CD4-positive, alpha-beta memory T cell (primary cell): ENCODE data around the gene UQCR11. TPM values are rescaled to one million over a fixed set of nuclear protein-coding genes. Genes with fewer than 3 reads are reported as not detected.

Experiments used
- CTCF ChIA-PET: fragments of 350-600 bp; sonication (Branson Sonifier 250); formaldehyde crosslinking; loops from one replicate; lab custom pipeline; 2021; ENCODE audit warnings: inconsistent platforms; ENCODE audit not compliant: partially characterized antibody; lab: Charles Lee
- POLR2A ChIA-PET: fragments of 350-600 bp; sonication (Branson Sonifier 250); formaldehyde crosslinking; loops from one replicate; lab custom pipeline; 2021; ENCODE audit not compliant: partially characterized antibody; lab: Charles Lee
- DNase-seq, 5 donors: peaks; one replicate each; pipeline versions ENCODE4 v3.0.0 to v3.0.0-alpha.2; 2020 to 2022; ENCODE audit warnings: mixed read lengths in 1 of 5
- H3K27ac ChIP-seq: one replicate; pipeline ENCODE4 v1.7.0; 2013; ENCODE audit warnings: low read depth, low read length
- H3K27me3 ChIP-seq: 2 replicates; pipeline ENCODE4 v1.7.0; 2013; ENCODE audit warnings: mild to moderate bottlenecking, low read length, moderate library complexity; ENCODE audit not compliant: insufficient read depth
- H3K36me3 ChIP-seq: 2 replicates; pipeline ENCODE4 v1.7.0; 2013; ENCODE audit warnings: mild to moderate bottlenecking, low read length, moderate library complexity; ENCODE audit not compliant: insufficient read depth
- H3K4me1 ChIP-seq: 2 replicates; pipeline ENCODE4 v1.7.0; 2013; ENCODE audit warnings: mild to moderate bottlenecking, low read length, moderate library complexity; ENCODE audit not compliant: insufficient read depth
- H3K4me3 ChIP-seq, 2 donors: one replicate each; pipeline ENCODE4 v1.7.0; 2013; ENCODE audit warnings: low read length in 2 of 2, mild to moderate bottlenecking in 1 of 2
- H3K9me3 ChIP-seq, 2 donors: one replicate each; pipeline ENCODE4 v1.7.0; 2013; ENCODE audit warnings: low read length in 2 of 2, control low read depth in 1 of 2; ENCODE audit not compliant: control insufficient read depth in 1 of 2
- H3K27ac Mint-ChIP-seq, 7 donors: one replicate each; pipeline ENCODE4 v1.8.0; 2020 to 2021; ENCODE audit warnings: mixed read lengths in 7 of 7, mild to moderate bottlenecking in 6 of 7, inconsistent platforms in 3 of 7, moderate library complexity in 3 of 7
- H3K27me3 Mint-ChIP-seq, 2 donors: one replicate each; pipeline ENCODE4 v1.8.0; 2020 to 2021; ENCODE audit warnings: mixed read lengths in 2 of 2
- H3K36me3 Mint-ChIP-seq, 2 donors: one replicate each; pipeline ENCODE4 v1.8.0; 2020 to 2021; ENCODE audit warnings: mixed read lengths in 2 of 2, inconsistent platforms in 1 of 2, mild to moderate bottlenecking in 1 of 2
- H3K4me1 Mint-ChIP-seq, 4 donors: one replicate each; pipeline ENCODE4 v1.8.0; 2020 to 2021; ENCODE audit warnings: mixed read lengths in 4 of 4, mild to moderate bottlenecking in 1 of 4
- H3K4me3 Mint-ChIP-seq, 8 donors: one replicate each; pipeline ENCODE4 v1.8.0; 2020 to 2021; ENCODE audit warnings: mixed read lengths in 8 of 8, mild to moderate bottlenecking in 7 of 8, moderate library complexity in 6 of 8, inconsistent platforms in 3 of 8
- H3K9me3 Mint-ChIP-seq, 8 donors: one replicate each; pipeline ENCODE4 v1.8.0; 2020 to 2021; ENCODE audit warnings: mixed read lengths in 8 of 8, mild to moderate bottlenecking in 5 of 8, inconsistent platforms in 3 of 8, moderate library complexity in 1 of 8
- intact Hi-C: fragments of 100-400 bp; cut with micrococcal nuclease; formaldehyde crosslinking; loops from one replicate; pipeline ENCODE4 v1.15.1; 2023
- polyA plus RNA-seq, 2 donors: library from polyadenylated mRNA; unstranded; fragments of 300-500 nt; fragmentation: Illumina TruSeq; gene quantifications; one replicate each; pipeline ENCODE4 v1.2.3, GENCODE V29; 2021
- total RNA-seq, 2 experiments: library from RNA; stranded (reverse); gene quantifications; one replicate each; pipeline ENCODE4 v1.2.3, GENCODE V29; 2021

The UQCR11 gene
- total and polyA plus RNA-seq, 4 experiments from 2014 or later, result 157 to 668 (median 390) TPM

- CTCF ChIA-PET, result no interaction called here
Observed at GRCh38 chr19:1620502-1620901, 15.2 kb upstream of the UQCR11 start.

GRCh38 chr19:1619703-1620102, 14.4 kb upstream of the UQCR11 start:
- H3K36me3 Mint-ChIP-seq, result peaks cover 18 to 32% of the 10 kb centered on the region in 2 donors

More at GRCh38 chr19:1620502-1620901, 15.2 kb upstream of the UQCR11 start:
- Histone ChIP-seq H3K4me3 (no peak overlapping the region), H3K4me1 (peaks cover 12% of the 10 kb centered on the region), H3K9me3 (no peaks in the 10 kb centered on the region), H3K27me3 (no peaks in the 10 kb centered on the region), H3K27ac (no peak overlapping the region), H3K36me3 (peaks cover 2% of the 10 kb centered on the region)
- Mint-ChIP-seq H3K9me3 (peaks cover 0 to 2% (median 0%) of the 10 kb centered on the region in 8 donors), H3K27ac (peak overlapping the region in 1 of 7 donors; percentile 66), H3K4me1 (peaks cover 3 to 26% (median 11%) of the 10 kb centered on the region in 4 donors), H3K36me3 (peaks cover 15 to 28% of the 10 kb centered on the region in 2 donors), H3K4me3 (no peak overlapping the region), H3K27me3 (no peaks in the 10 kb centered on the region)
- DNase-seq, result peak in 1 of 5 donors; percentile 10
- POLR2A ChIA-PET, result no interaction called here
- intact Hi-C loops, result no loop called here

GRCh38 chr19:1619094-1619439, 13.8 kb upstream of the UQCR11 start:
- Mint-ChIP-seq H3K4me1 (peaks cover 3 to 26% (median 13%) of the 10 kb centered on the region in 4 donors), H3K36me3 (peaks cover 19 to 32% of the 10 kb centered on the region in 2 donors), H3K27me3 (no peaks in the 10 kb centered on the region), H3K4me3 (no peak overlapping the region), H3K27ac (no peak overlapping the region), H3K9me3 (peaks cover 0 to 2% (median 0%) of the 10 kb centered on the region in 8 donors)
- Histone ChIP-seq H3K4me1 (peaks cover 12% of the 10 kb centered on the region), H3K36me3 (peaks cover 7% of the 10 kb centered on the region), H3K9me3 (no peaks in the 10 kb centered on the region), H3K27ac (no peak overlapping the region), H3K27me3 (no peaks in the 10 kb centered on the region), H3K4me3 (no peak overlapping the region)
- intact Hi-C loops, result no loop called here
- peak in 1 of 5 donors; percentile 19 for DNase-seq
- ChIA-PET POLR2A (no interaction called here), CTCF (interaction anchor here (0.5 kb wide), 1 partner anchor 275 kb away, joined by 3 read pairs; no protein-coding TSS in a partner anchor)

More at GRCh38 chr19:1619703-1620102, 14.4 kb upstream of the UQCR11 start:
- Histone ChIP-seq H3K4me1 (peaks cover 12% of the 10 kb centered on the region), H3K27me3 (no peaks in the 10 kb centered on the region), H3K4me3 (no peak overlapping the region), H3K36me3 (peaks cover 7% of the 10 kb centered on the region), H3K9me3 (no peaks in the 10 kb centered on the region), H3K27ac (no peak overlapping the region)
- POLR2A ChIA-PET, result no interaction called here
- Mint-ChIP-seq H3K4me3 (no peak overlapping the region), H3K27me3 (no peaks in the 10 kb centered on the region), H3K4me1 (peaks cover 3 to 26% (median 12%) of the 10 kb centered on the region in 4 donors), H3K9me3 (peaks cover 0 to 2% (median 0%) of the 10 kb centered on the region in 8 donors), H3K27ac (no peak overlapping the region)
- peak in 1 of 5 donors; percentile 16 for DNase-seq
- CTCF ChIA-PET, result no interaction called here
- intact Hi-C loops, result no loop called here

- Histone ChIP-seq H3K4me3 (no peak overlapping the region), H3K4me1 (peaks cover 12% of the 10 kb centered on the region), H3K36me3 (peaks cover 12% of the 10 kb centered on the region), H3K27ac (no peak overlapping the region), H3K27me3 (no peaks in the 10 kb centered on the region), H3K9me3 (no peaks in the 10 kb centered on the region)
- Mint-ChIP-seq H3K9me3 (peaks cover 0 to 2% (median 0%) of the 10 kb centered on the region in 8 donors), H3K36me3 (peaks cover 19 to 33% of the 10 kb centered on the region in 2 donors), H3K27ac (peak overlapping the region in 5 of 7 donors; percentile 25 to 85 (median 62)), H3K4me1 (peaks cover 3 to 26% (median 13%) of the 10 kb centered on the region in 4 donors), H3K27me3 (no peaks in the 10 kb centered on the region), H3K4me3 (peak overlapping the region in 1 of 8 donors; percentile 13)
- DNase-seq, result peak in 1 of 5 donors; percentile 39
- ChIA-PET CTCF (interaction anchor here (0.5 to 1.1 kb wide), 2 partner anchors 54 to 275 kb away, joined by 3 to 5 read pairs; no protein-coding TSS in a partner anchor), POLR2A (no interaction called here)
- intact Hi-C loops, result no loop called here
Observed at GRCh38 chr19:1618157-1619093, 13.2 kb upstream of the UQCR11 start.

- peaks cover 0 to 2% (median 0%) of the 10 kb centered on the region in 8 donors for H3K9me3 Mint-ChIP-seq
- DNase-seq, result peak in 1 of 5 donors; percentile 9
- peaks cover 19 to 29% of the 10 kb centered on the region in 2 donors for H3K36me3 Mint-ChIP-seq
- H3K9me3 ChIP-seq, result no peaks in the 10 kb centered on the region
- peaks cover 23% of the 10 kb centered on the region for H3K36me3 ChIP-seq
- peak overlapping the region in 6 of 7 donors; percentile 16 to 87 (median 61) for H3K27ac Mint-ChIP-seq
- H3K4me1 ChIP-seq, result peaks cover 12% of the 10 kb centered on the region
- POLR2A ChIA-PET, result no interaction called here
- intact Hi-C loops, result no loop called here
- CTCF ChIA-PET, result interaction anchor here (1.0 to 1.6 kb wide), 3 partner anchors 12 to 56 kb away, joined by 3 to 5 read pairs (median 3); partner anchors contain the start of gene UQCR11
- H3K27me3 Mint-ChIP-seq, result no peaks in the 10 kb centered on the region
- H3K27ac ChIP-seq, result no peak overlapping the region
- peaks cover 3 to 32% (median 11%) of the 10 kb centered on the region in 4 donors for H3K4me1 Mint-ChIP-seq
- no peak overlapping the region for H3K4me3 ChIP-seq
- H3K27me3 ChIP-seq, result no peaks in the 10 kb centered on the region
- no peak overlapping the region for H3K4me3 Mint-ChIP-seq
Observed at GRCh38 chr19:1616875-1617274, 11.6 kb upstream of the UQCR11 start.

GRCh38 chr19:1616396-1616795, 11.1 kb upstream of the UQCR11 start:
- Mint-ChIP-seq H3K4me1 (peaks cover 3 to 33% (median 11%) of the 10 kb centered on the region in 4 donors), H3K27me3 (no peaks in the 10 kb centered on the region), H3K27ac (peak overlapping the region in 4 of 7 donors; percentile 8 to 87 (median 59)), H3K4me3 (no peak overlapping the region), H3K36me3 (peaks cover 19 to 29% of the 10 kb centered on the region in 2 donors), H3K9me3 (peaks cover 0 to 2% (median 0%) of the 10 kb centered on the region in 8 donors)
- peaks cover 25% of the 10 kb centered on the region for H3K36me3 ChIP-seq
- no peaks in the 10 kb centered on the region for H3K9me3 ChIP-seq
- ChIA-PET POLR2A (no interaction called here), CTCF (interaction anchor here (1.6 kb wide), 1 partner anchor 56 kb away, joined by 3 read pairs; no protein-coding TSS in a partner anchor)
- intact Hi-C loops, result no loop called here
- no peak overlapping the region for H3K27ac ChIP-seq
- peaks cover 13% of the 10 kb centered on the region for H3K4me1 ChIP-seq
- H3K4me3 ChIP-seq, result no peak overlapping the region
- no peaks in the 10 kb centered on the region for H3K27me3 ChIP-seq
- peak in 1 of 5 donors; percentile 13 for DNase-seq
